Neural crest cell (in vitro differentiated cells): ENCODE results near the gene GAL3ST2. TPM values are rescaled to one million over a fixed set of nuclear protein-coding genes. Genes with fewer than 3 reads are reported as not detected.
A peak's percentile ranks its signal among the peaks of the same experiment; 100 is the strongest.
"Not testable (repeated sequence)": the region's sequence is repeated elsewhere in the genome, so short reads cannot be mapped to it uniquely, and the experiment has no call there.

Experiments used
- DNase-seq: peaks from one replicate; pipeline ENCODE4 v3.0.0; 2021; ENCODE audit warnings: low read depth, mixed read lengths, low spot score
- H3K27ac Mint-ChIP-seq: one replicate; pipeline ENCODE4 v1.8.0; 2021; ENCODE audit warnings: mild to moderate bottlenecking, mixed read lengths; ENCODE audit not compliant: unreplicated experiment
- H3K27me3 Mint-ChIP-seq: 2 replicates; pipeline ENCODE4 v1.8.0; 2021; ENCODE audit warnings: low read depth, mild to moderate bottlenecking, mixed read lengths
- H3K36me3 Mint-ChIP-seq: 2 replicates; pipeline ENCODE4 v1.8.0; 2021; ENCODE audit warnings: low read depth, mild to moderate bottlenecking, mixed read lengths
- H3K4me1 Mint-ChIP-seq: 2 replicates; pipeline ENCODE4 v1.8.0; 2021; ENCODE audit warnings: mixed read lengths
- H3K4me3 Mint-ChIP-seq: one replicate; pipeline ENCODE4 v1.8.0; 2021; ENCODE audit warnings: mild to moderate bottlenecking, mixed read lengths
- H3K9me3 Mint-ChIP-seq: 2 replicates; pipeline ENCODE4 v1.8.0; 2021; ENCODE audit warnings: mixed read lengths
- total RNA-seq: library from RNA; stranded (reverse); gene quantifications from 2 replicates; pipeline ENCODE4 v1.2.1, GENCODE V29; 2021
- TF ChIP-seq, protein P1 (sequence below): fragments of 200-600 bp; sonication (generic); conservative IDR thresholded peaks from 2 replicates; pipeline ENCODE4 v1.5.0; 2021; ENCODE audit warnings: antibody characterized with exemption, mild to moderate bottlenecking

GAL3ST2 gene
- total RNA-seq, 1 donor from 2014 or later = 0.28 TPM

DNA sequence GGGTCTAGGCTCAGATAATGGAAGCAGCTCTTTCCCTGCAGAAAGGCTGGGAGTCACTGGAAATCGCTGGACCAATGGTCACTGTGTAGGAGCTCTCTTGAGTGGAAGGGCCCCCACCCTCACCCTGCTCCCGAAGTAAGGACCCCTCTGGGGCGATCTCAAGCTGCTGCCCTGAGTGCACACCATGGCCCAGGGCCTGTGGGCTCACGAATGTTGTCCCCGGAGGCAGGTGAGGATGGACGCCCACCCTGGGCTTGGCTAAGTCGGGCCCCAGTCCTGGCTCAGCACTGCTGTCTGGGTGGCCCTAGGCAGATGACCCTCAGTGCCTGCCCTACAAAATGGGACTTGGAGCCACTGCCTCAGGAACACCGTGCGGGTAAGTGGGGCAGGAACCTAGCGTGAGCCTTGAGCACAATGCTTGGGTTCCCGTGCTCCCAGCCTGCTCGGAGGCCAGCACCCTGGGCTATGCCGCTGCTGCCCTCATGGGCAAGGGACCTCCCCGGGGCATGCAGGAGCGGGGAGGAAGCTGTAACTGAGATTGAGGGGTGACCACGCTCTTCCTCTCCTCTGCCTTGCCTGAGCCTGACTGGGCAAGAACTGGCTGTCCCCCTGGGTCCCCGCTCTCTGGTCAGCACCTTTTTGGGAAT lies 38.5 kb upstream of the GAL3ST2 start:
- H3K27ac Mint-ChIP-seq = peak overlapping the region; percentile 81
- no peak for DNase-seq
- H3K36me3 Mint-ChIP-seq = no peaks in the 10 kb centered on the region
- peak overlapping the region; percentile 65 for H3K4me3 Mint-ChIP-seq
- no peaks in the 10 kb centered on the region for H3K9me3 Mint-ChIP-seq
- TF ChIP-seq, protein P1, sequence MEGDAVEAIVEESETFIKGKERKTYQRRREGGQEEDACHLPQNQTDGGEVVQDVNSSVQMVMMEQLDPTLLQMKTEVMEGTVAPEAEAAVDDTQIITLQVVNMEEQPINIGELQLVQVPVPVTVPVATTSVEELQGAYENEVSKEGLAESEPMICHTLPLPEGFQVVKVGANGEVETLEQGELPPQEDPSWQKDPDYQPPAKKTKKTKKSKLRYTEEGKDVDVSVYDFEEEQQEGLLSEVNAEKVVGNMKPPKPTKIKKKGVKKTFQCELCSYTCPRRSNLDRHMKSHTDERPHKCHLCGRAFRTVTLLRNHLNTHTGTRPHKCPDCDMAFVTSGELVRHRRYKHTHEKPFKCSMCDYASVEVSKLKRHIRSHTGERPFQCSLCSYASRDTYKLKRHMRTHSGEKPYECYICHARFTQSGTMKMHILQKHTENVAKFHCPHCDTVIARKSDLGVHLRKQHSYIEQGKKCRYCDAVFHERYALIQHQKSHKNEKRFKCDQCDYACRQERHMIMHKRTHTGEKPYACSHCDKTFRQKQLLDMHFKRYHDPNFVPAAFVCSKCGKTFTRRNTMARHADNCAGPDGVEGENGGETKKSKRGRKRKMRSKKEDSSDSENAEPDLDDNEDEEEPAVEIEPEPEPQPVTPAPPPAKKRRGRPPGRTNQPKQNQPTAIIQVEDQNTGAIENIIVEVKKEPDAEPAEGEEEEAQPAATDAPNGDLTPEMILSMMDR = no peak
- no peaks in the 10 kb centered on the region for H3K27me3 Mint-ChIP-seq
- H3K4me1 Mint-ChIP-seq = peaks cover 9% of the 10 kb centered on the region

- Mint-ChIP-seq H3K4me3 (no peak overlapping the region), H3K9me3 (no peaks in the 10 kb centered on the region), H3K36me3 (no peaks in the 10 kb centered on the region)
Measured at GRCh38 chr2:241739177-241739576, 37.4 kb upstream of the GAL3ST2 start.

DNA sequence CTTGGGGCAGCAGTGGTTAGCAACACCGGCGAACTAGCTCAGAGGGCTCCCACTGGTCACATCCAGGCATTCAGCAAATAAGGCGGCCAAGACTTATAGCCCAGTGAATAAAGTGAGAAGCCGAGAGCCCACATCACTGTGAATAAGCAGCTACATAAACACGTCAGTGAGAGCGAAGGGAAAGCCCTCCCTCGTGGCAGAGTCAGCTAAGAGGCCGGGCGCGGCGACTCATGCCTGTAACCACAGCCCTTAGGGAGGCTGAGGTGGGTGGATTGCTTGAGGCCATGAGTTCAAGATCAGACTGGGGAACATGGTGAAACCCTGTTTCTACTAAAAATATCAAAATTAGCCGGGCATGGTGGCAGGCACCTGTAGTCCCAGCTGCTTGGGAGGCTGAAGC lies 37.0 kb upstream of the GAL3ST2 start:
- Mint-ChIP-seq H3K27ac (no peak overlapping the region), H3K4me3 (no peak overlapping the region), H3K27me3 (no peaks in the 10 kb centered on the region), H3K36me3 (no peaks in the 10 kb centered on the region), H3K4me1 (peaks cover 9% of the 10 kb centered on the region), H3K9me3 (no peaks in the 10 kb centered on the region)
- TF ChIP-seq, protein P1 = no peak
- no peak for DNase-seq

More at GRCh38 chr2:241739177-241739576, 37.4 kb upstream of the GAL3ST2 start:
- Mint-ChIP-seq H3K27me3 (no peaks in the 10 kb centered on the region), H3K27ac (no peak overlapping the region), H3K4me1 (peaks cover 9% of the 10 kb centered on the region)
- TF ChIP-seq, protein P1 = no peak
- DNase-seq = no peak

- Mint-ChIP-seq H3K36me3 (peaks cover 8% of the 10 kb centered on the region), H3K4me1 (peaks cover 5% of the 10 kb centered on the region), H3K9me3 (peaks cover 2% of the 10 kb centered on the region), H3K27me3 (no peaks in the 10 kb centered on the region), H3K4me3 (no peak overlapping the region), H3K27ac (no peak overlapping the region)
- TF ChIP-seq, protein P1 = no peak
- DNase-seq = no peak
Measured at GRCh38 chr2:241741016-241741415, 35.6 kb upstream of the GAL3ST2 start.

DNA sequence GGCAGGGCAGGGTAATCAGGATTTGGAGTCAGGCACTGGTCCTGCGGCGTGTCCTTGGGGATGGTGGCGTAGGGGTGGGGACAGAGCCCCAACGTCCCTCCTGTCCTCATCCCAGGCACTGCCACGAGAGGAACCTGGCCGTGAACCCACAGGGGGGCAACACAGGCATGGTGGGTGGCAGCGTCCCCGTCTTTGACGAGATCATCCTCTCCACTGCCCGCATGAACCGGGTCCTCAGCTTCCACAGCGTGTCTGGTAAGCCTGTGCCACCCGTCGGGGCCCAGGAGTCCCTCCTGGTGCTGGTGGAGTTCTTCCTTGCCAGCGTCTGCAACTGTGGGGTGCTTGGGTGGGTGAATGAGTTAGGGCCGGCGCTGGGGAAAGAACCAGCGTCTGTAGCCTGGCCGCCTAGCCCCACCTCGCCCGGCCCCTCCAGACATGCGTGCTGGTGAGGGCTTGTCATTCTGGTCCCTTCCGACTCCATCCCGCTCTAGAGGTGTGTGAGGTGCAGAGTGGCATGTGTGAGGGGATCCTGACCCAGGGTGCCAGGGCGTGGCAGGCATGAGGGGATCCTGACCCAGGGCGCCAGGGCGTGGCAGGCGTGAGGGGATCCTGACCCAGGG lies 34.2 kb upstream of the GAL3ST2 start:
- H3K27ac Mint-ChIP-seq = no peak overlapping the region
- H3K4me1 Mint-ChIP-seq = no peaks in the 10 kb centered on the region
- H3K4me3 Mint-ChIP-seq = no peak overlapping the region
- H3K36me3 Mint-ChIP-seq = peaks cover 15% of the 10 kb centered on the region
- H3K27me3 Mint-ChIP-seq = no peaks in the 10 kb centered on the region
- TF ChIP-seq, protein P1 = no peak
- DNase-seq = no peak
- H3K9me3 Mint-ChIP-seq = peaks cover 4% of the 10 kb centered on the region

DNA sequence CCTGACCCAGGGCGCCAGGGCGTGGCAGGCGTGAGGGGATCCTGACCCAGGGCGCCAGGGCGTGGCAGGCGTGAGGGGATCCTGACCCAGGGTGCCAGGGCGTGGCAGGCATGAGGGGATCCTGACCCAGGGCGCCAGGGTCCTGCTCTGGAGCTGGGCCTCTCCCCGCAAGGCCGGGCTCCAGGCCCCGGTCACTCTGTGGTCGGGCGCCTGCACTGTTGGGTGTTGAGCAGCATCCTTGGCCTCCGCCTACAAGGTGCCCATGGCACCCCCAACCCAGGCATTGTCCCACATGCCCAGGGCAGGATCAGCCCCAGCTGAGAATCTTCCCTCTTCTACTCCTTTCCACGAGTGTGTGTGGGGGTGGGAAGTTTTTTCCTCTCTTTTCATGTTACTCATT lies 33.6 kb upstream of the GAL3ST2 start:
- peaks cover 15% of the 10 kb centered on the region for H3K36me3 Mint-ChIP-seq
- H3K4me3 Mint-ChIP-seq, DNase-seq, H3K9me3 Mint-ChIP-seq, H3K27me3 Mint-ChIP-seq, H3K27ac Mint-ChIP-seq, H3K4me1 Mint-ChIP-seq: not testable (repeated sequence)
